Fibroblast of pulmonary artery (primary cell): ENCODE measurements around the gene ERP27.

Experiments used
- DNase-seq: peaks from one replicate; pipeline ENCODE4 v3.0.0-alpha.2; 2010; ENCODE audit warnings: low read depth
- H3K4me3 ChIP-seq: replicated peaks from 2 replicates; pipeline ENCODE4 v1.5.1; 2011; ENCODE audit warnings: low read depth, mild to moderate bottlenecking, control low read depth, low read length, moderate library complexity
- TF ChIP-seq, protein P1 (sequence below): IDR thresholded peaks from 2 replicates; pipeline ENCODE4 v1.5.1; 2011; ENCODE audit warnings: mild to moderate bottlenecking, control low read depth, low read length, inconsistent platforms; ENCODE audit errors: missing control alignments

ERP27 gene

DNA sequence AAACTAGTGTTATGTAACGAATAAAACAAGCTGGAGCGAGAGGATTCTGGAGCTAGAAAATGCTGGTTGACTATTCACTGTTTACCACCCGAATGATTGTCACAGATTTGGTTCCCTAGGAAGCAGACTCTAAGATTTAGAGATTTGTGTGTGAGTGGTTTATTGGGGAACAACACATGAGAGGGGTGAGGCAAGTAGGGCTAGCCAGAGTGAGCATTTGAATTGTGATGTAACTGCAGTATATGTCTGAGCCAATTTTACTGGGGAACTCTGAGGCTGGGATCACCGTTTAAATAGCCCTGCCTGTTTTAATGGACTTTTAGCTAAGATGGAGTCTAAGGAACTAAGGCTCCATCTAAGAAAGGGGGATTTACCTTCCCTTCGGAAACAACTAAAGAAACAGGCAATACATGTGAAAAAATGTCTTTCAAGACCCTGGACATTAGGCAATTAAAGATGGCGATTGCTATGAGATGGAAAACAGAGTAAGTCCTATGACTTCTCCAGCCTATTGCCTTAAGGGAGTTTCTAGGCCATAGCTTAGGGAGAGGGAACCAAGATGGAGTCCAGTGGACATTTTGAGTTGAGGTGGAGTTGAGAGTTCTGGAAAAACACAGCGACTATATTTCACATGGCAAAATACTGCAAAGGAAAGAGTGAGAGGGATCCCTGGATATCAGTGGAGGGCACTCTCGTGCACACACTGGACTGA is 59.0 kb downstream of the ERP27 start:
- no peak overlapping the region for H3K4me3 ChIP-seq
- peak; percentile 54 for DNase-seq
- TF ChIP-seq, protein P1, sequence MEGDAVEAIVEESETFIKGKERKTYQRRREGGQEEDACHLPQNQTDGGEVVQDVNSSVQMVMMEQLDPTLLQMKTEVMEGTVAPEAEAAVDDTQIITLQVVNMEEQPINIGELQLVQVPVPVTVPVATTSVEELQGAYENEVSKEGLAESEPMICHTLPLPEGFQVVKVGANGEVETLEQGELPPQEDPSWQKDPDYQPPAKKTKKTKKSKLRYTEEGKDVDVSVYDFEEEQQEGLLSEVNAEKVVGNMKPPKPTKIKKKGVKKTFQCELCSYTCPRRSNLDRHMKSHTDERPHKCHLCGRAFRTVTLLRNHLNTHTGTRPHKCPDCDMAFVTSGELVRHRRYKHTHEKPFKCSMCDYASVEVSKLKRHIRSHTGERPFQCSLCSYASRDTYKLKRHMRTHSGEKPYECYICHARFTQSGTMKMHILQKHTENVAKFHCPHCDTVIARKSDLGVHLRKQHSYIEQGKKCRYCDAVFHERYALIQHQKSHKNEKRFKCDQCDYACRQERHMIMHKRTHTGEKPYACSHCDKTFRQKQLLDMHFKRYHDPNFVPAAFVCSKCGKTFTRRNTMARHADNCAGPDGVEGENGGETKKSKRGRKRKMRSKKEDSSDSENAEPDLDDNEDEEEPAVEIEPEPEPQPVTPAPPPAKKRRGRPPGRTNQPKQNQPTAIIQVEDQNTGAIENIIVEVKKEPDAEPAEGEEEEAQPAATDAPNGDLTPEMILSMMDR, result no peak

DNA sequence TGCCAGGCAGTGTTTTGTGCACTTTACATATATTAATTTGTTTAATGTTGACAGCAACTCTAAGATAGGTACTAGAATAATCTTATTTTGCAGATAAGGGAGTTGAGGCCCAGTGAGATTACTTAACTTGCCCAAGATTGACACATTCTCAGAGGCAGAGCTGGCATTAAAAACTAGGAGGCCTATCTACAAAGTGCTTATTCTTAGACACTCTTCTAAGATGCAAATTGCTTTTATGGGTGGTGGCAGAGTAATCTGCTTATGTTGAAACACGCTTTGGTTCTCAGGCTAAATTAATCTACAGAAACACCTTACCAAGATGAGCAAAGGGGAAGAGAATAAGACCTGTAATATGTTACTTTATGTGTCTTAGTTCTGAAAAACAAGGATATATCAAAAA is 59.8 kb downstream of the ERP27 start:
- no peak for DNase-seq
- no peak overlapping the region for H3K4me3 ChIP-seq
- TF ChIP-seq, protein P1, result no peak

DNA sequence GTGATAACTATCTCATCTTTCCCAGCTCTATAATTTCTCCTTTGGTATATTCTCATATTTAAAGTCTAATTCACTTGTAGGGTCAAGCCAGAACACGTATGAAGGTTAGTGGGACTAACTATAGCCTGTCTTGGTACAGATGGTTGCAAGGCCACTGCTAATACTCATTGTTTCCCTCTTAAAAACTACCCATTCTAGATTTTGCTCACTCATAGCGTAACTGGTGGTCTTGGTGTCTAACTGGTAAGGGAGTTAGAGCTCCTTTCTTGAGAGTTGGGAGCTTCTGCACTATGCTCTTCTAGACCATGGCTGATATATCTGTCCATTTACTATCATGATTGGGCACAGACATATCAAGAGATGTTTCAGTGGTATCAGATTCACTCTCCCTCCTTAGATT is 61.5 kb downstream of the ERP27 start:
- TF ChIP-seq, protein P1, result no peak
- DNase-seq, result no peak
- H3K4me3 ChIP-seq, result no peak overlapping the region

DNA sequence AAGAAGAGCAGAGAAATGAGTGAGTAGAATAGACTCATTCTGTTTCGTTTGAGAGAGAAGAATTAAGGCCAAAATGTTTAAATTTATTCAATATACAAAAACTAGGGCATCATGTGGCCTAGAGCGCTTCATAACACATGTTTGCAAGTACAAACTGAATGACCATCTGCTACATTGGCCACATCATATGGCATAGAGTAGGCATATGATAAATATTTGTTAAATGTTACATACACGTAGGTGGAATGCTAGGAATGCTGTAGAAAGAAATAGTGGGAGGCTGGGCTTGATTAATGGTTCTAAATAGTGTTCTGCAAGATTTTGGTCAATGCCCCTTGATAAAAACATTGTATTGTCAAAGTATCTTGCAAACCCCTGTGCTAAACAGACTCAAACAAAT is 63.5 kb downstream of the ERP27 start:
- no peak for DNase-seq
- TF ChIP-seq, protein P1, result no peak

DNA sequence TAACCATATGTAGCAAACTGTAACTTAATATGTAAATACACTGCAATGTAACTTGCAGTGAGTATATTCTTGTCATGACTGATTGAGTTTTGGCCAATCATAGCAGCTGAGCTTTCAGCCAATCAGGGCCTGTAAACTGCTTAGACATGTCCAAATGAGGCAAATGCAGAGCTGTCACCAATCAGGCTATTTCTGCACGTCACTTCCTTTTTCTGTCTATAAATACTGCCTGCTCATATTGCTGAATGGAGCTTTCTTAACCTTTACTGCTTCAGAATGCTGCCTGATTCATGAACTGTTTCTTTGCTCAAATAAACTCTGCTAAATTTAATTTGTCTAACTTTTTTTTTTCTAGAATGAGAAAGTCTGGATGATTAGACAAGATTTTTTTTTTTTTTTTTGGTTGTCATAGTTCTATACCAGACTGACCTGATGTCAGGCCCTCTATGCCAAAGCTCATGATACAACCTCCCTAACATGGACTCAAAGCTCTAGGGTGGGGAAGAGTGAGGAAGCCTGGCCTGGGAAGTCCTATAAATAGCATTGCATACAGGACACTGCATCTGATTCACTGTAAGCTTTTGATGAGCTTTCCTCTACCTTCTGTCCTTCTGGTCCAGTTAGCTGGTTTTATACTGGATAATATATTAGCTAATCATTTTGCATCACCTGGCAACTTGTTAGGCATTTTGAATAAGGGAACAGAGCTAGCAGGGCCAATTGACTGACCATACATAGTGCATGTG is 64.7 kb downstream of the ERP27 start:
- H3K4me3 ChIP-seq, result no peak overlapping the region
- TF ChIP-seq, protein P1, result no peak
- DNase-seq, result no peak

More for the DNA sequence above, 63.5 kb downstream of the ERP27 start:
- H3K4me3 ChIP-seq, result no peak overlapping the region

DNA sequence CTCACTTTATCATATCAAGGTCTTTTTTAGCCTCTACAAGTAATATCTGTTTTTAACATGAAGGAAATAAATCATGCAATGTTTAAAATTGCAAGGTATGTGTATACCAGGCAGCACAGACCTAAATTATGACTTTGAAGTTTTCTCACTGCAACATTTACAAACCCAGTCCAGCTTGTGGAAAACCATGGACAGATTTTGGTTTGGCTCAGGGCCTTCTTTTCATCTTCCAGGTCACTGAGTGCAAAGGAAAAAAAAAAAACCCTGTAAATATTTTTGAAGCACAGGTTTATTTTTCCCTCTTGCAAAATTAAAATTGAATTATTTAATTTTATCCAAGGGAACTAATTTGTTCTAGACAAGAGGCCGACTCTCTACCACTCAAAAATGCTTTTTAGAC is 66.5 kb downstream of the ERP27 start:
- H3K4me3 ChIP-seq, result no peak overlapping the region
- no peak for DNase-seq
- TF ChIP-seq, protein P1, result no peak

DNA sequence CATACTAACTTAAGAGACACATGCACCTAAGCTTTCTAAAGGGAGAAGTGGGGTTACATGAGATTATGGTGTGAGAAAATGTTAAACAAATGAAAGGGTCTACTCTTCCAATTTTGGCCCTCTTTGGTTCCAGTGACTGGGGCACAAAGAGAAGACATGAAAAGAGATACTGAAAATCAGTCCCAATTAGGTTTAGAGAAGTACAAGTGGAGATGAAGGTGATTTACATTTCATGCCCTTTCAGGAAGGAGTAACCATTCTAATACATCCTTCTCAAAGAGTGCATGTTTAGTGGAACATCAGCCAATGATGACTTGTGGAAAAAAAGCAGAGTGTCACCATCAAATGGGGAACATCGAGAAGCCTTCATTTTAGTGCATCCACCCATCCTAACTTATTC is 67.1 kb downstream of the ERP27 start:
- TF ChIP-seq, protein P1, result no peak
- no peak for DNase-seq
- H3K4me3 ChIP-seq, result no peak overlapping the region
